HG02759 (cell line): ENCODE data around the gene LRRTM4.

ENCODE experiments used
- ATAC-seq: cut with Tn5 transposase; IDR thresholded peaks from one replicate; pipeline ENCODE4 v1.9.1; 2021; ENCODE audit warnings: mild to moderate bottlenecking, moderate library complexity; ENCODE audit not compliant: unreplicated experiment

LRRTM4 gene

DNA sequence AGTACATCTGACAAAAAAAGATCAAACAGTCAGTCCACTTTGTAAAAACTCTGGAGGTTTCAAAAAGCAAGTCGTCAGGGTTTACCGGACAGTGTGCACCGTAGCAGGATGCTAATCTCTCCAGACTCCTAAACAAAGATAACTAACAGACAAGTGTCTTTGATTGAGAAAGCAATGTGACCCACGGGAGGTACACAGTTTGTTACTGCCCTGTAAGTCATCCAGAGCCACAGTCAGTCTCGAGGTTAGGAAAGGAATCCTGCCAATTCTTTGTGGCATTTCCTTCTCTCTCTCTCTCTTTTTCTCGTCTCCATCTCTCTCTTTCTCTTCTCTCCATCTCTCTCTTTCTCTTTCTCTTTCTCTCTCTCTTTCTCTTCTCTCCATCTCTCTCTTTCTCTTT, 42.8 kb downstream of the LRRTM4 start:
- no peak for ATAC-seq

DNA sequence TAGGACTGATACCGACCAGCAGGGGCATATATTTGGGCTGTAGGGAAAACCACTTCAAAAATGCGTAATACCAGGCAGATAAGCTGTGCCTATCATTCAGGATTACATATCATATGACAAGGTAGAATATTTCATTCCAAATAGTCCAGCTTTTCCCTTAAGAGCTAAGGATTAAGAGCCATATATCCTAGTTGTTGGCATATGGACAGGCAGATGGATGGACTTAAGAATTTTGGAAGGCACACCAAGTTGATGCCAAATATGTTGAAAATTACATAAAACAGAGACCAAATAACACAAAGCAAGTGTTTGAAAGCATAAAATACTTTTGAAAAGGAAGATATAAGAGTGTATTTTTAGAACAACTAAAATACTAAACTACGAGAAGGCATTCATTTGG, 52.1 kb downstream of the LRRTM4 start:
- ATAC-seq = no peak

DNA sequence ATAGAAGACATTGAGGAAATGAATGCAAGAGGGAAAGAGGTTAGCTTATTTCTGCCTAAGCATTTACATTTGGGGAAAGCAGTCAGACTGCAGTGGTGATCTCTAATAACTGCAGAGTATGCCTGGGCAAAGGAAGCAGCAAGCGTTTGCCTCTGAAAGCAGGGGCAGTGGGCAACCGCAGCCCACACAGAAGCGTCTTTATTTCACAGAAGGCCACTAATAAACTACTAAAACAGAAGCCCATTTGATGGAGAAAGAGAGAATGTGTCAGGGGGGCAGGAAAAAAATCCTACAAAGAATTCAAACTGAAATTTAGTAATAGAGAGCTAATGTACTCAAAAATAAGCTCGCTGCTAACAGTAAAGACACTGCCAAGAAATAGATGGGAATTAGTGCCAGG, 53.1 kb downstream of the LRRTM4 start:
- ATAC-seq = no peak

DNA sequence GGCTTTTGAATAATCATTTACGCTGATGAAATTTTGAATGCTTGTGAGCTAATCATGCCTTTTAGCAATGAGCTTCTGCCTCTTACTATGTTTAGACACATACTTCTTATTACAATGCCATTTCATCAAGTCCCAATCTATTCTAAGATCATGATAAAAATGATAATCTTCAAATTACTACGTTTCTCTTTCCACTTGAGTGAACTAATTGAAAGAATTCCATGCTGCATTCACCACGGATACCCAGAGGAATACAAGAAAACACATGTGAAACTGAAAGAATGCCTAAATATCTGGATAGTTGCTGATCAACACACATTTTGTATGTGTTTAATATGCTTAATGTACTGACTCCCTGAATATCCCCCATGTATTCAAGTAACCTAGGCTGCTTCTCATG, 62.3 kb downstream of the LRRTM4 start:
- no peak for ATAC-seq

DNA sequence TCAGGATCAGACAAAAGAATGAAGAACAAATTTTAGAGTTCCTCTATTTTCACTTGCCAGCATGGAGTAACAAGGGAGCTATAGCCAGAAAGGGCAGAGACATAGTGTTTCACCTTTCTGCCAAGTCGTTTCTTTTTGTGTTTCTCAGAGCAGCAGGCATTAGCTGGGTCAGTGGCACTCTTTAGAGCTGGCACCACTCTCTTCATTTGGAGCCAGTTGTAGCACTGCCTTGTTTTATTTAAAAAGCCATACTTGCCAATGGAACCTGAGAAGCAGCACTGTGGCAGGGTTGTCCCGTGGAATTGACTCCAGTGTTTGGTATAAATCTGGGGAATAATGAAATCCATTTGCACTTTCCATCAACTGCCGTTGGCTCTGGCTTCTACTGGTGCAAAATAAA, 64.0 kb downstream of the LRRTM4 start:
- ATAC-seq = no peak

DNA sequence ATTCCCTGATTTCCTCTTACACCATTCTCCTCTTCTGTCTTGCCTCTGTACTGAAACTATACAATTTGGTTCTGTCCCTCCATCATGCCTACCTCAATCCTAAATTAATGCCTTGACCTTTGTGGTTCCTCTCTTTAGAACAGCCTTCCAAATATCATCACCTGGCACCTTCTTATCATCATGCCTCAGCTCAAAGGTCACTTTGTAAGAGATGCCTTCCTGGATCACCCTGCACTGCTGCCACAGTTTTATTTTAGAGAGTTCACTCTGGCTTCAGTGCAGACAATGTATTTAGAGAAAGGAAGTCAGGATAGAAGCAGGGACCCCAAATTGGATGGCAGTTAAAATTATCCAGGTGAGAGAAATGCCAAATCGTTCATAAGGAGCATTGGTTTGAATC, 64.5 kb downstream of the LRRTM4 start:
- no peak for ATAC-seq

DNA sequence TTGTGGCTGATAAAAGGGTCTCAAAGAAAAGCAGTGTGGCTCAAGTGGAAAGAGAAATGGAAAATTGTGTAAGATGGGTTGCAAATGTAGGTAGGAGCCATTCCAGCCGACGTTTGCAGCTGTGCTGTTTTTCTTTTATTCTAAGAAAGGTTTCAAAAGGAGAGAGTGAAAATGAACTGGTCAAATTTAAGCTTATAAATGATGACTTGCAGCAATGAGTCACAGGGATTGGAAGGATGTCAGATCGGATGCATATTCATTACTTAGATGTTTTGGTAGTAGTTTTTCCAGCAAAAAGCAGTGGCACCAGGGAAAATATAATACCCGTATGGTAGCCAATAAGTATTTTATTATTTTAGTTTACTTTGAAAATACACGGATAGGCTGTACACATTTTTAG, 79.1 kb downstream of the LRRTM4 start:
- no peak for ATAC-seq

DNA sequence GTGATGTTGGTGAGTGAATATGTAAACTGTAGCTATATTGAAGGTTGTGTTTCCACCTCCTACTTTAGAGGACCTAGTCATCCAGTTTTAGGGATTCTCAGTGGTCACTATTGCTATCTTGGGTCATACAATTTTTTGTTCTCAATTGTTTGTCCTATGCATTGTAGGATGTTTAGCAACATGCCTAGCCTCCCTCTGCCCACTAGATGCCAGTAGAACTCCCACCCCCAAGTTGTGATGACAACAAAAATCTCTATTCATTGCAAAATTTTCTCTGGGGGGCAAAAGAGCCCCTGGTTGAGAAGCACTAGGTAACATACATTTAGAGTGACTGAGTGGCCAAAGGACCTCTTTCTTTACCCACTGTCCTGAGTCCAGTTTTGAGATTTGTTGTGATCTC, 87.3 kb downstream of the LRRTM4 start:
- no peak for ATAC-seq

DNA sequence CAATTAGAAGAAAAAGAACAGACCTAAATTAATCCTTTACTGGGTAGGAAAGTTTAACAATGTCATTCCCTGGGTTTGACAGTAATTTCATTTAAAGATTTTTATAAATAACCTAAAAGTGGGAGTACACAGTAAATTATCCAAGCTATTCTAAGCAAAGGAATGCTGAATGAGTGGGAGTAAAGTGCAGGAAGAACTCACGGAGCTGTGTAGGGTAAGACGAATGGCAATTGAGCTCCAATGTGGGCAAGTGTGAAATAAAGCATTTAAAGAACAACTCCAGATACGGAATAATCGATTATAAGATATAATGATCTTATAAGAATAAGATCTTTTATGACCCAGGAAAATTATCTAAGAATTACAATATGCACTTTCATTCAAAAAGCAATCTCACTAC, 93.2 kb downstream of the LRRTM4 start:
- no peak for ATAC-seq

DNA sequence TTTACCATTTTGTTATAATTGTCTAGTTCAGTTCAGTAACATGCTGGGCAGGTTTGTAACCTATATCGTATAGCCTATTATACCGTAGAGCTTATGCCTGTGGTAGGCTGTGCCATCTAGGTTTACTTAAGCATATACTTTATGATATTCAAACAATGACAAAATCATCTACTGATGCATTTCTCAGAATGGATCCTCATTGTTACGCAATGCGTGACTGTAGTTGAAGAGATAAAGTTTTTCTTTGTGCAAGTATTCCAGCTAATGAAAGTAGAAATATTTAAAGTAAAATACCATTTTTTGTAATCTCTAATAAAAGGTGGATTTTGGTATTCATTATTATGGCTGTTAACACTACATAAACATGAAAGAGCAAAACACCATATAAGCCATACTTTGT, 100.2 kb downstream of the LRRTM4 start:
- ATAC-seq = no peak

DNA sequence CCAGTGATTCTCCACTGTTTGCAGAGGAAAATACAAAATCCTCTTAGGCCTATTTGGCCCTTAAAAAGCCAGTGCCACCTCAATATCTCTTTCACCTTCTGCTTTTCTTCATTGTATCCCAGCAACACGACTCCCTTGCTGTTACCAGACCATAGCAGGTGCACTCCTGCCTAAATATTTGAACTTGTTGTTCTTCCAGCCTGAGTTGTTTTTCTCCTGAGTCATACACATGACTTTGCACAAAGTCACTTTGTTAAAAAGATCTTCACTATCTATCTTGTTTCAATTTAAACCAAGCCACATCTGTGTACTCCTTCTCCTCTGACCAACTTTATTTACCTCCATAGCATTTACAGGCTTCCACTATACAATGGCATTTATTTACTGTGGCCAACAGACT, 103.6 kb downstream of the LRRTM4 start:
- no peak for ATAC-seq

DNA sequence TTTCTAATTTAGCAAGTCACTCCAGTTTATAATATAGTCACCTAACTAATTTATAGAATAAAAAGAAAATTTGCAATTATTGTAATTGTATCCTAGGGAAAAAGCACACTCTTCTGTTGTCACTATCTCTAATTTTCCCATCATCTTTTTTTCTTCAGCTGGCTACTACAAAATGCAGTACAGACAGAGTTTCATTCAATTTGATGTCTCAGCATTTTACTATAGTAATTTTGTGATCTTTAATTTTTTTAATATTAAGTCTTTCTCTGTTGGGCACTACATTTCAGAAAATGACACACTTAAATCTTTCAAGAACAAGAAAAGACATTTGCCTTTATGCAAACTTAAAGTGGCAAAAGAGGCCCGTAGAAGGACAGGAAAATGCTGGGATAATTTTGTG, 118.0 kb downstream of the LRRTM4 start:
- no peak for ATAC-seq

DNA sequence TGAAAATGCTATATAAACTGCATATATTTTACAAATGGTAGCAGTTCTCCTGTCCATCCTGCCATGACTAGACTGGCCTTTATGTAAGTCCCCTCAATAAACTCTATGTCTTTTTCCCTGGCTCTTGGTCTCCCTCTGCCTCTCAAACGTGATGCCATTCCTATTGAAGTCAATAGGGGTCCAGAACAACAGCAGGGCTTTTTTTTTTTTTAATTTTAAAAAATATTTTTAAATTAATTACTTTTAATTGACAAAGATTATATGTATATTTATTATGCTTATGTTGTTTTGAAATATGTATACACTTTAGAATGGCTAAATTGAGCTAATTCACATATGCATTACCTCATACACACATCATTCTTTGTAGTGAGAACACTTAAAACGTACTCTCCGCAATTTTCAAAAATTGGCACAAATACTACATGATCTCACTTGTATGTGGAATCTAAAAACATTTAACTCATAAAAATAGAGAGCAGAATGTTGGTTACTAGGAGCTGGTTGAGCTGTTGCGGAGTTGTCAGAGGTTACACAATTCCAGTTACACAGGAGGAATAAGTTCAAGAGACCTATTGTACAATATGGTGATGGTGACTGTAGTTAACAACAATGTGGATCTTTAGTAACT, 123.1 kb downstream of the LRRTM4 start:
- no peak for ATAC-seq

DNA sequence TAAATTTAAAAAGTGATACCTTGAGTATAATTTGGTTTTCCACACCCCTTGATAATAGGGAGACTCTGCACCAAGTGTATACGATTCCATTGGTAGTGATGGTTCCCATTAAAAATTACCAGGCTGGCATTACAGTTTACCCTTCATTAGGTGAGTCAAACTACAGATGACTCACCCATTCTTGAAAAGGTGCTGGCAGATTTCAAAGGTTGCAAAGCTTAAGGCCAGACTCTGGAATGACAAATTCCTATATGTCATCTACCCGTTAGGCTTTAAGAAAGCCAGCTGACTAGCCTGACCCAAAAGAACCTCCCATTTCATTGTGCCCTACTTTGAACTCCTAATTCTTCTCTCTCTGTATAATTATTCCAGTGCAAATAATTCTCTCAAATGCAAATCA, 124.4 kb downstream of the LRRTM4 start:
- no peak for ATAC-seq

DNA sequence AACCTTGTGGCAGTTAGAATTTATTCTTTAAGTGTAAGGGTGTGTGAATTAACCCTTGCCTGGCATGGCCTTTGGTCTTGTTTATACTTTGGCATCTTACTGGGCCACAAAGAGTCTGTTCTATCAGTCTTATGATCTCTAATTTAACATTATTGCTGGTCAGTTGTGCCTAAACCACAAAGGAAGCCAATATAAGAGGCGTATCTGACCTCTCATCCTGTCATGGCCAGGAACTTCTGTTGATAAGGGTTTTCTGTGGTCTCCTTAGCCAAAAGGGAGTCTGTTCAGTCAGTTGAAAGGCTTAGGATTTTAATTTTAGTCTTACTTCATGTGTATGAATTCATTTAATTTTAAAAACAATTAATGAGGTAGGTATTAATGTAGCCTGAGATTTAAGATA, 127.2 kb downstream of the LRRTM4 start:
- ATAC-seq = no peak

DNA sequence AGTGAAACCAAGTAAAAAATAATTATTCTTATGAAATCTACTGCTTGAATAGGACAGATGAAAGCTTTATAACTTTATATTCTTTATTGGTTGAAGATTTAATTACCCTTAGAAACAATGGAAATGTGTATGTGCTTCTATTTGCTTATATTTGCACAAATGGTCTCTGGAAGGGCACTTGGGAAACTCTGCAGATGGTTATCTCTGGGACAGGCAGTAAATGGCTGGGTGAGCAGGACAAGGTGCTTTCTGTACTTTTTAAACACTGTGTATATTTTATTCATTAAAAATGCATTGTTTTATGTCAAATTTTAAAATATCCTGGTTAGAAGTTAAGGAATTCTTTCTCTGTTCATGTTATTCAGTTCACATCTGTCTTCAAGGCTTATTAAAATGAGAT, 131.1 kb downstream of the LRRTM4 start:
- no peak for ATAC-seq

DNA sequence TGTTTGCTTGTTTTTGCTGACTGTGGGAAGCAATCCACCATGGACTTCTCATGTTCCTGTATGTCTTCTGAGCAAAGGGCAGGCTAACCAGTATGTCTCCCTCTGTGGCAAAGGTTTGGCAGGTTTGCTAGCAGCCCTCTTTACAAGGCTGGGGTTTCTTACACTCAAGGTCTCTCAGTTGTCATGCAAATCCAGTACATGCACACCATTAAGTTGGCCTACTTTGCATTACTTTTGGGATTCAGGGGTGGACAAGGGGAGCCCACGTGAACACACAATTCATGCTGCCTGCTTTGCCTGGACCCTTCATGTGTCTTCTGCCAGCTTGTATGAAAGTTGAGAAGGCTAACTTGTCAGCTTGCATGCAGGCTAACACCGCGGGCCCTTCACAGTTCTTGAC, 134.9 kb downstream of the LRRTM4 start:
- no peak for ATAC-seq

DNA sequence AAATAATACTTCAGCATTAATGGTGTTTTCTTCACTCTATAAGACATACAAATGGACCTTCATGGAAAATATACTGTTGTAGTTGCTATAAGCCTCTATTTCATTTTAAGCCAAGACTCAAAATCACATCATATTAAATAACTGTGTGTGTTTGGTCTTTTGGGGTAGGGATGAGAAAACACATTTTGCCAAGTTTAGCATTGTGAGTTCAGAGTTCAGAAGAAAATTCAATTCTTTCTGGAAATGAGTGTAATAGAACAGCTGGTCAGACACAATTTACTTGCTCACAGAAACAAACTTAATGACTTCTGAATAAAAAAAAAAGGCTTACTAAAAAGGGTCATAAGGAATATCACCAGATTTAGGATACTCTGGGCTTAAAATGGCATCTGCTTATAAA, 149.5 kb downstream of the LRRTM4 start:
- no peak for ATAC-seq

DNA sequence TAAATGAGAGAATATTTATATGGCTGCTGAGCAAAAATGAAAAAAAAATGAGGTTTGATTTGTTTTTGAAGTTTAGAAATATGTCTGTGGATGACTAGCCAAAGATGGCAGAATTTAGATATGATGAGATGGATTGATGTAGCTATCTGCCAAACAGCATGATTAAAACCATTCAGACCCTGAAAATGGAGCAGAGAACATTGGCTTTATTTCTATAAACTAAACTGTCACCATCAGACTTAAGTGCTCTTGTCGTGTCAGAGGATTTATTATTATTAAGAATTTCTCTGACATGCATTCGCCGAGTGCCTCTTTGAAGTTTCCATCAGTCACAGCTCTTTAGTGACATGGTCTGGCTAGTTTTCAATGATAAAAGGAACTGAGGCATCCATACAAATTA, 151.7 kb downstream of the LRRTM4 start:
- no peak for ATAC-seq

DNA sequence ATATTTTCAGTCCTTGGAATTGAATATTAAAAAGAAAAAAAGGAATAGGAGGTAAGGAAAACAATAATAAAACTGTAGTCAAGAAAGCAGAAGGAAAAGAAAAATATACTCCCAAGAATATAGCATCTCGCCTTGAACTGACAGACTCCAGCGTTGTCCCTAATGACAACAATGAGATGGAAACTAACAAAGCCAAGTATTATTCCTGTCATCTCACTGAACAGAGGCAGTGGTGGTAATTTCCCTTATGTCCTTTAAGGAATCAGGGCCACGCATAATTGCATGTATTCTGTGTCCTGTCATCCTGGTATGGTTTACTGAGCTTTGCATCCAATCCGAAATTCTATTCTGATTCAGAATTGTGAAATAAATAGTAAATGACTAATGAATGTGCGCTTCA, 158.9 kb downstream of the LRRTM4 start:
- ATAC-seq = no peak

DNA sequence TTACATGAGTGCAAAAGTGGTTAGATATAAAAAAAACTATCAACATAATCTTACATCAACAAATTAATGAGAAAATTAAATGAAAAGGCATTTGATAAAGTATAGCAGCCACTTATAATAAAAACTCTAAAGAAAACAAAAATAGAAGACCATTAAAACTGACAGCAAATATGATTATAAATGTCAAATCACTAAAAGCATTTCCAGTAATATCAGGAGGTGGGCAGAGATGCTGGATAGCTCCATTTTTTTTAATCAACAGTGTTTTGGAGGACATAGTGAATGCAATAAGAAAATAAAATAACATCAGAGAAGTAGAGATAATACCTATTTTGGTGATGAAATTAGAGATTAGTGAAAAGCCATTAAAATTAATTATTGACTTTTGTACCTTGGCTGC, 173.4 kb downstream of the LRRTM4 start:
- ATAC-seq = no peak

DNA sequence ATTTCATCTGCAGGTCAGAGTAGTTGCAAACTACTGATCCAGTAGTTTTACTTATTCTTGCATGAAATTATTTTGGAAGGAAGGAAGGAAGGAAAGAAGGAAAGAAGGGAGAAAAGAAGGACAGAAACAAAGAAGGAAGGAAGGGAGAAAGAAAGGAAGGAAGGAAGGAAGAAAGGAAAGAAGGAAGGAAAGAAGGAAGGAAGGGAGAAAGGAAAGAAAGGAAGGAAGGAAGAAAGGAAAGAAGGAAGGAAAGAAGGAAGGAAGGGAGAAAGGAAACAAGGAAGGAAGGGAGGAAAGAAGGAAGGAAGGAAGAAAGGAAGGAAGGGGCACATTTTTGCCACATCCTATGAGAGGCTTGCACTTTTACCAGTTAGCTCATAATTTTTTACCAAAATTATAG, 186.2 kb downstream of the LRRTM4 start:
- no peak for ATAC-seq

DNA sequence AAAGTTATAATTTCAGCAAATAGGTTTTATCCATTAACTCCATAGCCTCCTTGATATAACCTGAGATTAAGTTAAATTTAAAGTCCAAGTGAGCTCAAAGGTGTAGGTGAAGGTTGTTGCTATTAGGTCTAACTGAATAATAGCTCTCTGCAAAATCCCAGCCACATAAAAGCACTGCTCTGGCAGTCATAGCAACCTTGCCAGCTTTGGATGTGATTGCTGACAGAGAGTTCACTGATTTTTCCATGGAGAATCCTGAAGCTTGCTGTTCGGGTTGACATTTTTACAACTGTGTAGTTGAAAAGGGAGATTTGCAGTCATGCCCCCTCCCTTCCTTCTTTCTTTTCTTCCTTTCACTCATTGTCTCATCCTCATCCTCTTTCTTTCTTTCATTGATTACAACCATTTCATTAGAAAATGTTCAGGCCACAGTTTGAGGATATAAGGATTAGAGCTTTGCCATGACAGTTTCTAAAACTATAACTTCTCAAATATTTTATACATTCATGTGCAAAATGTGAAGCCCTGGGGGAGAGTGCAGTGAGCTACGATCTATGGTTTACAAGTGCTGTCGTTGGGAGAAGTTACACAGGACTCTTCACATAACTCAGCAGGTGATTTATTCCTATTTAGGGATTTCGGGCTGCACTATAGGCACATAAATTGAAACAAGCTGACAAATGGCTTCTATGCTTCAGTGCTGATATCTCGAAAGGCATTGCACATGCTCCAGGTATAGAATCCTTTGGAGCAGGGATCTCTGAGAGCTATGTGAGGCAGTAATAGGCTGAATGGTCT, 193.8 kb downstream of the LRRTM4 start:
- ATAC-seq = no peak
